Ovary (tissue), 9 donors: ENCODE results near the gene COL26A1. TPM values are rescaled to one million over a fixed set of nuclear protein-coding genes. Genes with fewer than 3 reads are reported as not detected.

Experiments used
- DNase-seq, 5 donors: peaks; one replicate each; pipeline ENCODE4 v3.0.0-alpha.2; 2019 to 2020
- H3K27ac ChIP-seq, 2 donors: fragments of 200-600 bp; one replicate each; pipeline versions ENCODE4 v1.5.1 to v1.8.0; 2019 to 2022
- H3K27me3 ChIP-seq: fragments of 200-600 bp; one replicate; pipeline ENCODE4 v1.8.0; 2022
- H3K36me3 ChIP-seq: fragments of 200-600 bp; sonication (generic); one replicate; pipeline ENCODE4 v1.5.1; 2019
- H3K4me1 ChIP-seq: one replicate; pipeline ENCODE4 v1.8.1; 2013; ENCODE audit warnings: mild to moderate bottlenecking, moderate library complexity; ENCODE audit not compliant: insufficient read depth
- H3K4me3 ChIP-seq: fragments of 200-600 bp; sonication (generic); one replicate; pipeline ENCODE4 v1.5.1; 2017
- H3K9me3 ChIP-seq, 2 donors: fragments of 200-600 bp in 1 of 2; sonication (generic) in 1 of 2; one replicate each; pipeline versions ENCODE4 v1.5.1 to v1.8.1; 2013 to 2019; ENCODE audit warnings: mild to moderate bottlenecking in 1 of 2, moderate library complexity in 1 of 2
- CTCF ChIP-seq, 3 donors: fragments of 450-650 bp in 2 of 3; fragments of 200-600 bp in 1 of 3; IDR thresholded peaks; one replicate each; pipeline versions ENCODE4 v1.5.1 to v1.8.0; 2016 to 2022; ENCODE audit warnings: antibody characterized with exemption in 3 of 3, mild to moderate bottlenecking in 1 of 3
- EP300 ChIP-seq: sonication (generic); formaldehyde crosslinking; IDR thresholded peaks from one replicate; pipeline ENCODE4 v1.6.1; 2017; ENCODE audit warnings: antibody characterized with exemption
- POLR2A ChIP-seq: fragments of 450-650 bp; IDR thresholded peaks from one replicate; pipeline ENCODE4 v1.6.1; 2017; ENCODE audit warnings: antibody characterized with exemption, mild to moderate bottlenecking, moderate library complexity
- WGBS, 3 donors: extraction: QIAGEN DNeasy Blood & Tissue Kit in 1 of 3; methylation state at CpG; one replicate each; pipeline versions ENCODE4 v1.1.5 to v1.1.7; 2013 to 2017; 5-methylcytosine and 5-hydroxymethylcytosine counted together
- intact Hi-C, 4 donors: fragments of 100-400 bp; cut with DNase I; formaldehyde crosslinking; loops; one replicate each; pipeline versions ENCODE4 v1.11.0 to v1.15.1; 2022 to 2023
- polyA plus RNA-seq, 2 donors: library from polyadenylated mRNA; stranded (reverse); fragments of 200-250 nt in 1 of 2; fragments of 350-450 nt in 1 of 2; fragmentation: Illumina TruSeq in 1 of 2; extraction: RNeasy Lipid Tissue Mini Kit (QIAGEN cat#74804) in 1 of 2; gene quantifications; one replicate each; pipeline ENCODE4 v1.2.3, GENCODE V29; 2013 to 2014
- total RNA-seq, 7 donors: library from RNA; depleted of rRNA in 2 of 7; stranded (reverse); fragments of >200 nt in 2 of 7; fragmentation: NEBNext Ultra II Directional in 3 of 7; extraction: Animal tissue kit (Norgen Biotek cat#: 25700) in 3 of 7; gene quantifications; one replicate each; pipeline versions ENCODE4 v1.1.0 to v1.2.4, GENCODE V29; 2016 to 2023
- donor health status: DM: no; HTN: no; CAD: no; lungs with moderate emphysema.
- donor health status: DM: no; HTN: no; CAD: no.
- donor health status: Bipolar disorder and iron deficiency.
- donor health status: DM: yes; HTN: yes; CAD: no.
- donor health status: DM: no; HTN: no; CAD: no.
- donor health status: DM: yes; HTN: yes; CAD: no.

The COL26A1 gene
- total and polyA plus RNA-seq, 9 donors = 0.17 to 2.3 (median 0.40) TPM

DNA sequence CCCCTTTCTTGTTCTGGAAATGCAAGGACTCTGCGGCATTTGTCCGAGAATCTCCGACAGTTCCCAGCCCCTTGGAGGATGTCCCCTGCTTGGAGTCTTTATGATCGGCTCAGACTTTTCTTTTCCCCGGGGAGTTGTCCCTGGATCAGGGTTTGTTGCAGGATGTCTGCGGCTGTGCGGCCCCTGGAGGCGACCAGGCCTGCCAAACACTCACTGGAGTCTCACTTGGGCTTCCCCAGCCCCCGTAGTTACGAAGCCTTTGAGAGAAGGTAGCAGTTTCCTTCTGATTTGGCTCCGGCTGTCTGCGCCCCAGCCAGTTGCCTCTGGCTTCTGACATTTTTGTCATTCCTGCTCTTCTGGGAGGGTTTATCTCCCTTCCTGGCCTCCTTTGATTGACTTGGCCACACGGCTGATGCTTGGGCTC is 16.1 kb downstream of the COL26A1 start:
- H3K27me3 ChIP-seq = no peaks in the 10 kb centered on the region
- H3K4me3 ChIP-seq = no peak overlapping the region
- TF ChIP-seq CTCF (IDR thresholded peaks at IDR 0.05) (no peak), POLR2A (no peak), EP300 (no peak)
- H3K4me1 ChIP-seq = no peaks in the 10 kb centered on the region
- H3K36me3 ChIP-seq = no peaks in the 10 kb centered on the region
- DNase-seq = no peak
- no peak overlapping the region for H3K27ac ChIP-seq
- intact Hi-C loops = no loop called here
- H3K9me3 ChIP-seq = no peaks in the 10 kb centered on the region
- 12 to 19% (median 14%) methylated on average over 13 of the region's 13 CpGs for WGBS, 3 donors

DNA sequence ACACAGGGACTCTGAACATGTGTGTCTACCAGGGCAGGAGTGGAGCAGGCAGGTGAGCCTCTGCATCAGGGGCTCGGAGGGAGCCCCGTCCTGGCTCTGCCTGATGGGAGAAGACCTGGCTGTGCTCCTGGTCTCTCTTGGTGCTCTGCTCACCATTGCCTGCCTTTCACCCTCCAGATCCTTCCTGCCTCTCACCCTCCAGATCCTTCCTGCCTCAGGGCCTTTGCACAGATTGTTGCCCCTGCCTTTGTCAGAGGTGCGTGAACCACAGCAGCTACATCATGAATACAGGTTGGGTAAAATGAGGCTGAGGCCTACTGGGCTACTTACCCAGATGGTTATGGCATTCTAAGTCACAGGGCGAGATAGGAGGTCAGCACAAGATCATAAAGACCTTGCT is 16.6 kb downstream of the COL26A1 start:
- H3K27me3 ChIP-seq = no peaks in the 10 kb centered on the region
- no peak overlapping the region for H3K4me3 ChIP-seq
- DNase-seq = no peak
- H3K9me3 ChIP-seq = no peaks in the 10 kb centered on the region
- TF ChIP-seq EP300 (no peak), POLR2A (no peak), CTCF (IDR thresholded peaks at IDR 0.05) (no peak)
- no peaks in the 10 kb centered on the region for H3K36me3 ChIP-seq
- intact Hi-C loops = no loop called here
- no peaks in the 10 kb centered on the region for H3K4me1 ChIP-seq
- 94 to 96% (median 94%) methylated on average over 4 of the region's 4 CpGs for WGBS, 3 donors
- no peak overlapping the region for H3K27ac ChIP-seq

DNA sequence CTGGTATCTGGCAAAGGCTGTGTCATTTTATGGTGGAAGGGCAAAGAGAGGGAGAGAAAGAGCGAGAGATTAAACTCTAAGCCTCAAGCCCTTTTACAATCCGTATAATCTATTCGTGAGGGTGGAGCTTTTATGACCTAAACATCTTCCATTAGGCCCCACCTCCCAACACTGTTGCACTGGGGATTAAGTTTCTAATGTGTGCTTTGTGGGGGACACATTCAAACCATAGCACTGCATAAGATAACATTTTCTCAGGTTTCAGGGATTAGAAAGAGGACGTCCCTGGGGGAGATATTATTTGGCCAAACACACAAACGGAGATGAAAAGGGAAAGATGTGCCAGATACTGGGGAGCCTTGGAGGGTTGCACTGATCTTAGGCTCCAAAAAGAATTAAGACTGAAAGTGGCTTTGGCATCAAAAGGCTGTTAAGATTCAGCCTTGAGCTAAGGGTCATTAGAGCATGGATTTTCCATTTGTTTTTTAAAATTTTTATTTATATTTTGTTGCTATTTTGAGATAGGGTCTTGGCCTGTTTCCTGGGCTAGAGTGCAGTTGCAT is 19.0 kb downstream of the COL26A1 start:
- Histone ChIP-seq H3K9me3 (no peaks in the 10 kb centered on the region), H3K27me3 (no peaks in the 10 kb centered on the region), H3K36me3 (no peaks in the 10 kb centered on the region), H3K4me3 (no peak overlapping the region), H3K27ac (no peak overlapping the region), H3K4me1 (no peaks in the 10 kb centered on the region)
- no peak for TF ChIP-seq EP300
- TF ChIP-seq POLR2A = no peak
- no peak for TF ChIP-seq CTCF (IDR thresholded peaks at IDR 0.05)
- intact Hi-C loops = no loop called here
- no peak for DNase-seq
- WGBS, 3 donors = 48 to 52% (median 48%) methylated on average over 5 of the region's 5 CpGs

GRCh38 chr7:101382937-101383336 is 20.3 kb downstream of the COL26A1 start:
- 59 to 66% (median 65%) methylated on average over 2 of the region's 2 CpGs for WGBS, 3 donors
- Histone ChIP-seq H3K9me3 (no peaks in the 10 kb centered on the region), H3K27ac (no peak overlapping the region), H3K4me3 (no peak overlapping the region), H3K4me1 (no peaks in the 10 kb centered on the region), H3K27me3 (no peaks in the 10 kb centered on the region), H3K36me3 (no peaks in the 10 kb centered on the region)
- no peak for DNase-seq
- no peak for TF ChIP-seq EP300
- TF ChIP-seq POLR2A = no peak
- TF ChIP-seq CTCF (IDR thresholded peaks at IDR 0.05) = no peak
- intact Hi-C loops = no loop called here
